Liver (tissue), 3 donors: ENCODE results near the gene MTHFD1L.

Experiments used
- CTCF ChIP-seq: fragments of 150-350 bp; IDR thresholded peaks from 2 replicates; pipeline ENCODE4 v1.5.1; 2017; ENCODE audit warnings: improper control_type of control experiment, low read depth, low read length; ENCODE audit not compliant: missing input control
- EGR1 ChIP-seq, 2 donors: IDR thresholded peaks; 2 replicates each; pipeline ENCODE4 v1.6.1; 2016 to 2018; ENCODE audit warnings: antibody characterized with exemption in 2 of 2, low read depth in 2 of 2
- MAX ChIP-seq: IDR thresholded peaks from 2 replicates; pipeline ENCODE4 v1.6.1; 2016; ENCODE audit warnings: antibody characterized with exemption
- donor health status: healthy.
- donor health status: healthy.

GRCh38 chr6:151147118-151147832 is 281.8 kb downstream of the MTHFD1L start:
- TF ChIP-seq CTCF = no peak
- no peak for TF ChIP-seq EGR1 (IDR thresholded peaks at IDR 0.05; ENCODE audit: low read depth in 2 of 2)
- TF ChIP-seq MAX = no peak
